Heart right ventricle (tissue), 16 donors: ENCODE measurements around the gene CLTCL1. TPM values are rescaled to one million over a fixed set of nuclear protein-coding genes. Genes with fewer than 3 reads are reported as not detected.

Experiments used
- ATAC-seq, 8 donors: fragments of 200-7000 bp; cut with Tn5 transposase; one replicate each; pipeline ENCODE4 v1.9.1; 2020; ENCODE audit warnings: mild to moderate bottlenecking in 8 of 8, moderate library complexity in 8 of 8, moderate number of reproducible peaks in 1 of 8
- DNase-seq, 2 donors: peaks; one replicate each; pipeline ENCODE4 v3.0.0-alpha.2; 2020
- H3K27ac ChIP-seq, 10 donors: fragments of 200-600 bp; sonication (generic) in 2 of 10; one replicate each; pipeline versions ENCODE4 v1.5.0 to v1.8.0; 2020 to 2022; ENCODE audit warnings: mild to moderate bottlenecking in 3 of 10
- H3K27me3 ChIP-seq, 7 donors: fragments of 200-600 bp; one replicate each; pipeline ENCODE4 v1.8.0; 2021 to 2022; ENCODE audit warnings: mild to moderate bottlenecking in 2 of 7
- H3K36me3 ChIP-seq, 9 donors: fragments of 200-600 bp; sonication (generic) in 1 of 9; one replicate each; pipeline versions ENCODE4 v1.5.0 to v1.8.0; 2020 to 2022; ENCODE audit warnings: mild to moderate bottlenecking in 2 of 9
- H3K4me1 ChIP-seq, 9 donors: fragments of 200-600 bp; sonication (generic) in 1 of 9; one replicate each; pipeline versions ENCODE4 v1.5.0 to v1.8.0; 2020 to 2022; ENCODE audit warnings: mild to moderate bottlenecking in 4 of 9
- H3K4me3 ChIP-seq, 10 donors: fragments of 200-600 bp; sonication (generic) in 2 of 10; one replicate each; pipeline versions ENCODE4 v1.5.0 to v1.8.0; 2020 to 2022; ENCODE audit warnings: mild to moderate bottlenecking in 7 of 10, moderate library complexity in 2 of 10
- H3K9me3 ChIP-seq, 11 donors: fragments of 200-600 bp in 10 of 11; sonication (generic) in 2 of 11; one replicate each; pipeline versions ENCODE4 v1.5.0 to v1.8.0; 2013 to 2022; ENCODE audit warnings: mild to moderate bottlenecking in 2 of 11, control low read depth in 1 of 11, moderate library complexity in 1 of 11
- WGBS, 2 donors: extraction: QIAGEN DNeasy Blood & Tissue Kit; methylation state at CpG; one replicate each; pipeline ENCODE4 v1.1.7; 2013; ENCODE audit warnings: inconsistent platforms in 1 of 2; 5-methylcytosine and 5-hydroxymethylcytosine counted together
- intact Hi-C, 10 donors: fragments of 100-400 bp; cut with DNase I; formaldehyde crosslinking; loops; one replicate each; pipeline versions ENCODE4 v1.11.1 to v1.14.2; 2022
- polyA plus RNA-seq, 2 donors: library from polyadenylated mRNA; stranded (reverse); fragments of 200-250 nt; gene quantifications; one replicate each; pipeline ENCODE4 v1.2.3, GENCODE V29; 2013
- total RNA-seq, 10 donors: library from RNA; stranded (reverse); fragmentation: NEBNext Ultra II Directional in 3 of 10; extraction: Animal tissue kit (Norgen Biotek cat#: 25700) in 3 of 10; gene quantifications; one replicate each; pipeline versions ENCODE4 v1.2.1 to v1.2.4, GENCODE V29; 2021 to 2023
- TF ChIP-seq, protein P1 (sequence below), 9 donors: fragments of 200-600 bp; sonication (generic) in 2 of 9; IDR thresholded peaks; one replicate each; pipeline versions ENCODE4 v1.5.0 to v1.8.0; 2021 to 2022; ENCODE audit warnings: antibody characterized with exemption in 9 of 9, mild to moderate bottlenecking in 5 of 9, moderate library complexity in 1 of 9
- donor health status: Arrhythmogenic right ventricular cardiomyopathy.
- donor health status: ischemic (EF 13 %, LVEDD 7.1; RV severe dilation, severe dysfunction).
- donor health status: healthy with polysubstance abuse.
- donor health status: DM: no; HTN: yes; CAD: no.
- donor health status: DM: no; HTN: no; CAD: no.
- donor health status: ischemic (EF 25% LVEDD 6.9; RV normal size, moderate dysfunction).
- donor health status: ischemic (EF 25% LVEDD 5.7; RV mildly dilated, moderate dysfunction).
- donor health status: healthy.
- donor health status: DM: yes; HTN: yes; CAD: no.
- donor health status: Ischemic cardiomyopathy.
- donor health status: ischemic (EF 35%, LVEDD 5.7; RV mildly dilated, moderate dysfunction).
- donor health status: nonischemic (EF 11% LVEDD 7.7; RV severe dilation, severe dysfunction).
- donor health status: DM: yes; HTN: yes; CAD: no.
- donor health status: PGD.
- donor health status: ischemic (EF 29% LVEDD 5.4; RV normal size, mild dysfunction).
- donor health status: nonischemic (EF 23%, LVEDD 6.1; RV moderate dilation, normal function).

CLTCL1 gene
- total and polyA plus RNA-seq, 12 donors = 5.4 to 21.9 (median 13.1) TPM

DNA sequence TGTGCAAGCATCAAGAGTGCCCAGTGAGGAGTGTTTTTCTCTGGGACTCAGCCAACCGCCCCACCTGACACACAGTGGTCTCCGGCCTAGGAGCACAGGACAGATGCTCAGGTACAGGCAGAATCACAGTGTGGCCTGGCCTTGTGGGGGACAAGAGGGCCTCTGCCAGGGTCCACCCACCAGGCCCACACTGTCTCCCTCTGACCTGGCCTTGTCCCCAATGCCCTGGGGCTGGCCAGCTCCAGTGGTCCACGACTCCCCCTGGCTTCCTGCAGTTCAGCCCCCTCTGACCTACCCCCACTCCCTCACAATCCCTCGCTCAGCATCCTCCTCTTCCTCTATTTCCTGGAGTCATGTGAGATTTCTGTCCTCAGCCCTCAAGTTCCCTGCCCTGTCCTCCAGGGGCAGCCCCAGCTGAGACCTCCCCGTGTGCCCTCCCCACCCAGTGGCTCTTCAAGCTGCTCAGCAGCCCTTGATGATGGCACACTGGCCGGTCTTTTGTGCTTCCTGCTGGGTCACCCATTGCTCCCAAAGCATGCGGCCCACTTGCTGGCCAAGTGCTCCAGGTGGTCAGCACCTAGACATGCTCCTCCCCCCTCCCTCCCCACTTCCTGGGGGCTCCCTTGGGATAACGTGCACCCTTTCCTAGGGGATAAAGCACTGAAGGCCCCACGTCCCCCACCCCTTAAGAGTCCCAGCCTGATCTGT, 158.7 kb downstream of the CLTCL1 start:
- no peaks in the 10 kb centered on the region for H3K4me1 ChIP-seq
- WGBS, 2 donors = 83 to 86% methylated on average over 9 of the region's 9 CpGs
- no peak overlapping the region for H3K4me3 ChIP-seq
- no peak for ATAC-seq
- DNase-seq = no peak
- H3K27ac ChIP-seq = no peak overlapping the region
- H3K27me3 ChIP-seq = no peaks in the 10 kb centered on the region
- H3K9me3 ChIP-seq = no peaks in the 10 kb centered on the region
- peaks cover 0 to 63% (median 38%) of the 10 kb centered on the region in 9 donors for H3K36me3 ChIP-seq
- intact Hi-C loops = no loop called here
- TF ChIP-seq, protein P1, sequence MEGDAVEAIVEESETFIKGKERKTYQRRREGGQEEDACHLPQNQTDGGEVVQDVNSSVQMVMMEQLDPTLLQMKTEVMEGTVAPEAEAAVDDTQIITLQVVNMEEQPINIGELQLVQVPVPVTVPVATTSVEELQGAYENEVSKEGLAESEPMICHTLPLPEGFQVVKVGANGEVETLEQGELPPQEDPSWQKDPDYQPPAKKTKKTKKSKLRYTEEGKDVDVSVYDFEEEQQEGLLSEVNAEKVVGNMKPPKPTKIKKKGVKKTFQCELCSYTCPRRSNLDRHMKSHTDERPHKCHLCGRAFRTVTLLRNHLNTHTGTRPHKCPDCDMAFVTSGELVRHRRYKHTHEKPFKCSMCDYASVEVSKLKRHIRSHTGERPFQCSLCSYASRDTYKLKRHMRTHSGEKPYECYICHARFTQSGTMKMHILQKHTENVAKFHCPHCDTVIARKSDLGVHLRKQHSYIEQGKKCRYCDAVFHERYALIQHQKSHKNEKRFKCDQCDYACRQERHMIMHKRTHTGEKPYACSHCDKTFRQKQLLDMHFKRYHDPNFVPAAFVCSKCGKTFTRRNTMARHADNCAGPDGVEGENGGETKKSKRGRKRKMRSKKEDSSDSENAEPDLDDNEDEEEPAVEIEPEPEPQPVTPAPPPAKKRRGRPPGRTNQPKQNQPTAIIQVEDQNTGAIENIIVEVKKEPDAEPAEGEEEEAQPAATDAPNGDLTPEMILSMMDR (IDR thresholded peaks at IDR 0.05) = no peak

DNA sequence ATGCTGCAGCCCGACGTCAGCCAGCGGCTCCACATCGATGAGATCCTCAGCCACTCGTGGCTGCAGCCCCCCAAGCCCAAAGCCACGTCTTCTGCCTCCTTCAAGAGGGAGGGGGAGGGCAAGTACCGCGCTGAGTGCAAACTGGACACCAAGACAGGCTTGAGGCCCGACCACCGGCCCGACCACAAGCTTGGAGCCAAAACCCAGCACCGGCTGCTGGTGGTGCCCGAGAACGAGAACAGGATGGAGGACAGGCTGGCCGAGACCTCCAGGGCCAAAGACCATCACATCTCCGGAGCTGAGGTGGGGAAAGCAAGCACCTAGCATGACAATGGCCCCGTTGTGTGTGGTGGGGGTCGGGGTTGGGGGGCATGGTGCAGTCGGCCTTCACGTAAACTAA, 159.4 kb downstream of the CLTCL1 start:
- DNase-seq = no peak
- no peak overlapping the region for H3K27ac ChIP-seq
- no peaks in the 10 kb centered on the region for H3K27me3 ChIP-seq
- H3K36me3 ChIP-seq = peaks cover 0 to 56% (median 33%) of the 10 kb centered on the region in 9 donors
- no peaks in the 10 kb centered on the region for H3K9me3 ChIP-seq
- no peak overlapping the region for H3K4me3 ChIP-seq
- ATAC-seq = no peak
- no peaks in the 10 kb centered on the region for H3K4me1 ChIP-seq
- WGBS, 2 donors = 94 to 96% methylated on average over 20 of the region's 20 CpGs
- intact Hi-C loops = no loop called here
- TF ChIP-seq, protein P1 (IDR thresholded peaks at IDR 0.05) = no peak

- TF ChIP-seq, protein P1 (IDR thresholded peaks at IDR 0.05) = no peak
- Histone ChIP-seq H3K36me3 (peaks cover 0 to 51% (median 28%) of the 10 kb centered on the region in 9 donors), H3K27me3 (no peaks in the 10 kb centered on the region), H3K9me3 (no peaks in the 10 kb centered on the region), H3K4me1 (no peaks in the 10 kb centered on the region), H3K4me3 (no peak overlapping the region), H3K27ac (no peak overlapping the region)
- 96 to 97% methylated on average over 19 of the region's 19 CpGs for WGBS, 2 donors
- ATAC-seq (no peak), DNase-seq (peak in 1 of 2 donors; percentile 3)
- intact Hi-C loops = no loop called here
These were observed 159.9 kb downstream of the CLTCL1 start for GRCh38 chr22:19131685-19132015.

DNA sequence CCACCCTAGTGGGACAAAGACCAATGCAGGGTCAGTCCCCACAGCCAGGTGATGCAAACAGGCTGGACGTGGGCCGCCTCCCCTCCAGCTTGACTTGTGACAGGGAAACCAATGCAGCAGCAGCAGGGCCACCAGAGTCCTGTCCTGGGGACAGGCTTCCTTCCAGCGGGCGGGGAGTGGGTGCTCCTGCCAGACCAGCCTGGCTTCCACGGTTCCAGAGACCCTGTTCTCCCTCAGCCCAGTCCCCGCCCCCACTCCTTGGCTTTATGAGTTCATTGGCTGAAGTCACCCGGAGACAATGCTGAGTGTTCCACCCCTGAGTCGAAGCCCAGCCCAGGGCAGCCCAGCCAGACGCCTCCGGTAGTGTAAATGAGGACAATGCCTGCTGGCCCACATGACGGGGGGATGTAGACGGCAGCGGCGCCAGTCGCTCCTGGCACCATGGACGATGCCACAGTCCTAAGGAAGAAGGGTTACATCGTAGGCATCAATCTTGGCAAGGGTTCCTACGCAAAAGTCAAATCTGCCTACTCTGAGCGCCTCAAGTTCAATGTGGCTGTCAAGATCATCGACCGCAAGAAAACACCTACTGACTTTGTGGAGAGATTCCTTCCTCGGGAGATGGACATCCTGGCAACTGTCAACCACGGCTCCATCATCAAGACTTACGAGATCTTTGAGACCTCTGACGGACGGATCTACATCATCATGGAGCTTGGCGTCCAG, 160.4 kb downstream of the CLTCL1 start, which contains the start of gene TSSK2:
TSSK2 (plus strand) TSS at position 350 of the 726 bp plus-strand sequence; CDS start at position 442, 92 bp downstream.
- 86 to 89% methylated on average over 27 of the region's 27 CpGs for WGBS, 2 donors
- no peak within 1 kb of the TSS for H3K4me3 ChIP-seq
- no peaks in the 10 kb centered on the region for H3K9me3 ChIP-seq
- DNase-seq (peak in 1 of 2 donors; percentile 4), ATAC-seq (no peak)
- H3K27ac ChIP-seq = no peak within 1 kb of the TSS
- H3K4me1 ChIP-seq = no peaks in the 10 kb centered on the region
- H3K36me3 ChIP-seq = peaks cover 0 to 45% (median 26%) of the 10 kb centered on the region in 9 donors
- intact Hi-C loops = no loop called here
- TF ChIP-seq, protein P1 (IDR thresholded peaks at IDR 0.05) = no peak
- H3K27me3 ChIP-seq = no peaks in the 10 kb centered on the region
